ENCODE results near the gene PRM2.

Gene PRM2

GRCh38 chr16:11250091-11250785, 26.0 kb downstream of the PRM2 start:
- DNase-seq (ENCODE audit: low read depth) = no peak
- no peak overlapping the region for H3K4me3 ChIP-seq (ENCODE audit: low read depth, low read length)
- TF ChIP-seq, protein P1, sequence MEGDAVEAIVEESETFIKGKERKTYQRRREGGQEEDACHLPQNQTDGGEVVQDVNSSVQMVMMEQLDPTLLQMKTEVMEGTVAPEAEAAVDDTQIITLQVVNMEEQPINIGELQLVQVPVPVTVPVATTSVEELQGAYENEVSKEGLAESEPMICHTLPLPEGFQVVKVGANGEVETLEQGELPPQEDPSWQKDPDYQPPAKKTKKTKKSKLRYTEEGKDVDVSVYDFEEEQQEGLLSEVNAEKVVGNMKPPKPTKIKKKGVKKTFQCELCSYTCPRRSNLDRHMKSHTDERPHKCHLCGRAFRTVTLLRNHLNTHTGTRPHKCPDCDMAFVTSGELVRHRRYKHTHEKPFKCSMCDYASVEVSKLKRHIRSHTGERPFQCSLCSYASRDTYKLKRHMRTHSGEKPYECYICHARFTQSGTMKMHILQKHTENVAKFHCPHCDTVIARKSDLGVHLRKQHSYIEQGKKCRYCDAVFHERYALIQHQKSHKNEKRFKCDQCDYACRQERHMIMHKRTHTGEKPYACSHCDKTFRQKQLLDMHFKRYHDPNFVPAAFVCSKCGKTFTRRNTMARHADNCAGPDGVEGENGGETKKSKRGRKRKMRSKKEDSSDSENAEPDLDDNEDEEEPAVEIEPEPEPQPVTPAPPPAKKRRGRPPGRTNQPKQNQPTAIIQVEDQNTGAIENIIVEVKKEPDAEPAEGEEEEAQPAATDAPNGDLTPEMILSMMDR (IDR thresholded peaks at IDR 0.05; ENCODE audit: low read depth, low read length, missing control alignments) = no peak

- no peak for DNase-seq (ENCODE audit: low read depth)
- TF ChIP-seq, protein P1 (IDR thresholded peaks at IDR 0.05; ENCODE audit: low read depth, low read length, missing control alignments) = no peak
- no peak overlapping the region for H3K4me3 ChIP-seq (ENCODE audit: low read depth, low read length)
These were observed 26.8 kb downstream of the PRM2 start for GRCh38 chr16:11249233-11250061.

GRCh38 chr16:11248133-11248532, 28.1 kb downstream of the PRM2 start:
- TF ChIP-seq, protein P1 (IDR thresholded peaks at IDR 0.05; ENCODE audit: low read depth, low read length, missing control alignments) = no peak
- no peak overlapping the region for H3K4me3 ChIP-seq (ENCODE audit: low read depth, low read length)
- DNase-seq (ENCODE audit: low read depth) = no peak

- H3K4me3 ChIP-seq (ENCODE audit: low read depth, low read length) = no peak overlapping the region
- no peak for DNase-seq (ENCODE audit: low read depth)
- TF ChIP-seq, protein P1 (IDR thresholded peaks at IDR 0.05; ENCODE audit: low read depth, low read length, missing control alignments) = no peak
These were observed 30.3 kb downstream of the PRM2 start for GRCh38 chr16:11245988-11246387.

DNA sequence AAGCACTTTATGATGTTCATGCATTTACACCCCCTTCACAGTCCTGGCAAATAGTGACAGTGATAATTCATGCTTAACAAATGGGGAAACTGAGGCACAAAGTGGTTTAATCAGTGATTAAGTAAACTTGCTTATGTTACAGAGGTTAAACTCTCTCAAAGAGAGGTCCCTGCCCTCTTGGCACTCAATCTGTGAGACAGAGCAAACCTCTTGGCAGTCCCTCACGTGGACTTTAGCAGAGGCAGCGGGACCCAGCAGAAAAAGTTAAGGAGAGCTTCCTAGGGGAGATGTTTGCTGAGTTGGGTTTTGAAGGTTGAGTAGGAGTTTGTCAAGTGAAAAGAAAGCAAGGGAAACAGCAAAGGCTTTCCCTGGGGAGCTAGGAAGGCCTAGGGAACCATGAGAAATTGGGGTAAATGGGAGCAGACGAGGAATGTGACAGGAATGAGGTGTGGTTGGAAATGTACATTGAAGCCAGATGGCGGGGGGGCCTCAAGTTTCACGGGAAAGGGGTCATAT, 31.0 kb downstream of the PRM2 start:
- DNase-seq (ENCODE audit: low read depth) = no peak
- no peak overlapping the region for H3K4me3 ChIP-seq (ENCODE audit: low read depth, low read length)
- TF ChIP-seq, protein P1 (IDR thresholded peaks at IDR 0.05; ENCODE audit: low read depth, low read length, missing control alignments) = no peak

DNA sequence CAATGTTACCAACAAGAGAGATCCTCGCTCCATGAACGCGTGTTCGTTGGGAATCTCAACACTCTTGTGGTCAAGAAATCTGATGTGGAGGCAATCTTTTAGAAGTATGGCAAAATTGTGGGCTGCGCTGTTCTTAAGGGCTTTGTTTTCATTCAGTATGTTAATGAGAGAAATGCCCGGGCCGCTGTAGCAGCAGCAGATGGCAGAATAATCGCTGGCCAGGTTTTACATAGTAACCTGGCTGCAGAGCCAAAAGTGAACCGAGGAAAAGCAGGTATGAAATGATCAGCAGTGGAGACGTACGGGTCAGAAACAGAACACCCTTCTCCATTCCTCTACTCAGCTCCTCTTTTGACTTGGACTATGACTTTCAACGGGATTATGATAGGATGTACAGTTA, 33.6 kb downstream of the PRM2 start:
- DNase-seq (ENCODE audit: low read depth) = no peak
- TF ChIP-seq, protein P1 (IDR thresholded peaks at IDR 0.05; ENCODE audit: low read depth, low read length, missing control alignments) = no peak
- H3K4me3 ChIP-seq (ENCODE audit: low read depth, low read length) = no peak overlapping the region
